GM12878 (cell line): Measurements from ENCODE around the gene SUPT7L. TPM values are rescaled to one million over a fixed set of nuclear protein-coding genes. Genes with fewer than 3 reads are reported as not detected.

Experiments used
- ATAC-seq: fragments of 200-7000 bp; cut with Tn5 transposase; 3 replicates; pipeline ENCODE4 v1.9.1; 2020; ENCODE audit warnings: mild to moderate bottlenecking, moderate library complexity
- BruUV-seq: library from RNA; stranded (reverse); fragments of 400-500 nt; replicated peaks from 2 replicates; lab custom pipeline; 2021; lab: Mats Ljungman, UMichigan
- CTCF ChIA-PET: fragments of 300-600 bp; sonication (Branson Sonifier 250); formaldehyde crosslinking; extraction: SDS; loops from one replicate; lab custom pipeline; 2021; ENCODE audit warnings: inconsistent platforms; lab: Yijun Ruan, JAX
- POLR2A ChIA-PET: fragments of 350-600 bp; formaldehyde crosslinking; extraction: SDS; loops from one replicate; lab custom pipeline; 2021; ENCODE audit warnings: inconsistent platforms; lab: Charles Lee
- RAD21 ChIA-PET: fragments of 300-600 bp; sonication (Branson Sonifier 250); formaldehyde crosslinking; loops from one replicate; lab custom pipeline; 2023; ENCODE audit warnings: antibody characterized with exemption; ENCODE audit not compliant: unreplicated experiment; lab: Charles Lee
- SMC1A ChIA-PET: fragments of 300-600 bp; sonication (Branson Sonifier 250); formaldehyde crosslinking; loops from one replicate; lab custom pipeline; 2023; ENCODE audit not compliant: unreplicated experiment, uncharacterized antibody; lab: Charles Lee
- DNase-seq: peaks from one replicate; pipeline ENCODE4 v3.0.0-alpha.2; 2011; ENCODE audit warnings: low read depth, low spot score
- FAIRE-seq: peaks from 3 replicates; lab custom pipeline; 2011; peaks lifted over from hg19 to GRCh38; lab: Jason Lieb, UNC
- H2AFZ ChIP-seq: 2 replicates; pipeline ENCODE4 v1.6.0; 2011; ENCODE audit warnings: low read depth, low read length, control low read depth; ENCODE audit not compliant: control insufficient read depth
- H3K27ac ChIP-seq: 2 replicates; pipeline ENCODE4 v1.5.1; 2011; ENCODE audit warnings: control low read depth; ENCODE audit not compliant: control insufficient read depth, insufficient read depth
- H3K27me3 ChIP-seq, 2 experiments: replicated peaks in 1 of 2; 2 replicates each; pipeline versions ENCODE4 v1.6.0 to v1.6.1; 2011; ENCODE audit warnings: low read length in 1 of 2; ENCODE audit not compliant: control insufficient read depth in 2 of 2, insufficient read depth in 2 of 2
- H3K36me3 ChIP-seq, 2 experiments: 2 replicates each; pipeline ENCODE4 v1.5.1; 2011; ENCODE audit warnings: low read length in 1 of 2; ENCODE audit not compliant: control insufficient read depth in 2 of 2, insufficient read depth in 2 of 2
- H3K4me1 ChIP-seq: 2 replicates; pipeline ENCODE4 v1.6.1; 2011; ENCODE audit warnings: mild to moderate bottlenecking, low read length, moderate library complexity, mixed read lengths; ENCODE audit not compliant: control insufficient read depth, insufficient read depth
- H3K4me2 ChIP-seq: 2 replicates; pipeline ENCODE4 v1.6.0; 2011; ENCODE audit warnings: control low read depth; ENCODE audit not compliant: control insufficient read depth, insufficient read depth
- H3K4me3 ChIP-seq: fragments of 200-600 bp; sonication (generic); 2 replicates; pipeline ENCODE4 v1.5.1; 2016
- H3K79me2 ChIP-seq: 2 replicates; pipeline ENCODE4 v1.6.0; 2011; ENCODE audit warnings: low read length; ENCODE audit not compliant: control insufficient read depth, insufficient read depth
- H3K9ac ChIP-seq: 2 replicates; pipeline ENCODE4 v1.8.0; 2011; ENCODE audit warnings: low read length, control low read depth, mixed read lengths; ENCODE audit not compliant: control insufficient read depth, insufficient read depth
- H3K9me3 ChIP-seq: replicated peaks from 3 replicates; pipeline ENCODE4 v1.5.1; 2011; ENCODE audit warnings: mild to moderate bottlenecking, low read length; ENCODE audit not compliant: control insufficient read depth, insufficient read depth
- H4K20me1 ChIP-seq: 2 replicates; pipeline ENCODE4 v1.6.0; 2011; ENCODE audit not compliant: control insufficient read depth, insufficient read depth
- CBX5 ChIP-seq: sonication (generic); IDR thresholded peaks from 2 replicates; pipeline ENCODE4 v1.6.1; 2016; ENCODE audit warnings: low read depth, moderate library complexity, mild to moderate bottlenecking, inconsistent platforms
- MEF2A ChIP-seq: IDR thresholded peaks from 2 replicates; pipeline ENCODE4 v1.6.1; 2011; ENCODE audit warnings: low read depth, mild to moderate bottlenecking, low read length, moderate library complexity; ENCODE audit not compliant: insufficient read depth
- MXI1 ChIP-seq: fragments of 150-350 bp; IDR thresholded peaks from 2 replicates; pipeline ENCODE4 v1.6.1; 2011; ENCODE audit warnings: low read depth, mild to moderate bottlenecking, inconsistent platforms, low read length, improper control_type of control experiment
- MYC ChIP-seq: IDR thresholded peaks from 2 replicates; pipeline ENCODE4 v1.6.1; 2011; ENCODE audit warnings: mild to moderate bottlenecking, low read length, moderate library complexity, inconsistent platforms; ENCODE audit not compliant: insufficient read depth, insufficient replicate concordance, insufficient read length, severe bottlenecking
- NR2C2 ChIP-seq: IDR thresholded peaks from 2 replicates; pipeline ENCODE4 v1.6.1; 2011; ENCODE audit warnings: borderline replicate concordance, low read depth; ENCODE audit not compliant: control insufficient read depth, insufficient read length
- POU2F2 ChIP-seq: IDR thresholded peaks from 3 replicates; pipeline ENCODE4 v1.6.1; 2011; ENCODE audit warnings: low read depth, mild to moderate bottlenecking, low read length, borderline replicate concordance
- RCOR1 ChIP-seq: conservative IDR thresholded peaks from 2 replicates; pipeline ENCODE4 v1.6.1; 2012; ENCODE audit warnings: low read depth, low read length, improper control_type of control experiment
- RELB ChIP-seq: fragments of 450-650 bp; IDR thresholded peaks from 2 replicates; pipeline ENCODE4 v1.6.1; 2017; ENCODE audit warnings: low read depth, mild to moderate bottlenecking, moderate library complexity
- RFX5 ChIP-seq: IDR thresholded peaks from 2 replicates; pipeline ENCODE4 v1.6.1; 2011; ENCODE audit warnings: low read depth, low read length, improper control_type of control experiment
- SKIL ChIP-seq: fragments of 450-650 bp; IDR thresholded peaks from 2 replicates; pipeline ENCODE4 v1.6.1; 2017; ENCODE audit warnings: mild to moderate bottlenecking, low read depth, inconsistent platforms; ENCODE audit not compliant: poor library complexity, severe bottlenecking
- SMAD1 ChIP-seq: fragments of 450-650 bp; IDR thresholded peaks from 2 replicates; pipeline ENCODE4 v1.6.1; 2018; ENCODE audit warnings: mild to moderate bottlenecking, low read depth; ENCODE audit not compliant: partially characterized antibody
- SREBF2 ChIP-seq: IDR thresholded peaks from 2 replicates; pipeline ENCODE4 v1.6.1; 2012; ENCODE audit warnings: mild to moderate bottlenecking, low read length
- TAF1 ChIP-seq: IDR thresholded peaks from 2 replicates; pipeline ENCODE4 v1.6.1; 2011; ENCODE audit warnings: mild to moderate bottlenecking, low read depth, low read length, borderline replicate concordance
- TARDBP ChIP-seq: IDR thresholded peaks from 2 replicates; pipeline ENCODE4 v1.6.1; 2016; ENCODE audit warnings: borderline replicate concordance
- ZNF384 ChIP-seq: IDR thresholded peaks from 2 replicates; pipeline ENCODE4 v1.6.1; 2012; ENCODE audit warnings: low read depth, mild to moderate bottlenecking, low read length, improper control_type of control experiment, borderline replicate concordance
- WGBS: methylation state at CpG from one replicate; pipeline ENCODE4 v1.1.6; 2016; ENCODE audit warnings: low lambda C conversion rate; ENCODE audit not compliant: insufficient replicate concordance, insufficient coverage; ENCODE audit errors: missing lambda C conversion rate; 5-methylcytosine and 5-hydroxymethylcytosine counted together
- in situ Hi-C: fragments of 300-500 bp; cut with MboI; formaldehyde crosslinking; loops from 9 replicates; pipeline ENCODE4 v1.14.3; 2018; ENCODE audit warnings: mixed read lengths
- intact Hi-C: fragments of 100-400 bp; cut with micrococcal nuclease; formaldehyde crosslinking; loops from one replicate; pipeline ENCODE4 v1.14.2; 2022; ENCODE audit not compliant: unreplicated experiment
- polyA plus RNA-seq, 11 experiments: library from polyadenylated mRNA; depleted of rRNA in 4 of 11; unstranded in 6 of 11; stranded (reverse) in 5 of 11; fragments of >200 nt; fragmentation: Nextera tagmentation in 4 of 11; fragmentation: Illumina TruSeq in 1 of 11; extraction: Ambion mirVana in 4 of 11; extraction: Trizol in 1 of 11; gene quantifications; 1 replicate in 1 of 11; 2 replicates in 10 of 11; pipeline versions ENCODE4 v1.2.1 to v1.2.3, GENCODE V29; 2011 to 2016; ENCODE audit warnings: inconsistent platforms in 2 of 11, missing spikeins in 2 of 11, low read depth in 1 of 11
- total RNA-seq, 4 experiments: library from RNA; depleted of rRNA in 3 of 4; stranded (reverse); fragments of >200 nt in 3 of 4; fragmentation: Illumina TruSeq in 1 of 4; extraction: Trizol in 1 of 4; gene quantifications; 2 replicates each; pipeline versions ENCODE4 v1.2.1 to v1.2.3, GENCODE V29; 2013 to 2021
- TF ChIP-seq, protein P1 (sequence below): IDR thresholded peaks from 2 replicates; pipeline ENCODE4 v1.6.1; 2012; ENCODE audit warnings: low read length, inconsistent platforms

The SUPT7L gene
- total and polyA plus RNA-seq, 10 of the 15 experiments (the other 5 are each of a cell fraction or from before 2014, with no cell fraction given) = 10.2 to 43.7 (median 21.3) TPM

GRCh38 chr2:27622921-27623384 lies 40.5 kb downstream of the SUPT7L start (continued):
- TF ChIP-seq SKIL = no peak
- TF ChIP-seq, protein P1, sequence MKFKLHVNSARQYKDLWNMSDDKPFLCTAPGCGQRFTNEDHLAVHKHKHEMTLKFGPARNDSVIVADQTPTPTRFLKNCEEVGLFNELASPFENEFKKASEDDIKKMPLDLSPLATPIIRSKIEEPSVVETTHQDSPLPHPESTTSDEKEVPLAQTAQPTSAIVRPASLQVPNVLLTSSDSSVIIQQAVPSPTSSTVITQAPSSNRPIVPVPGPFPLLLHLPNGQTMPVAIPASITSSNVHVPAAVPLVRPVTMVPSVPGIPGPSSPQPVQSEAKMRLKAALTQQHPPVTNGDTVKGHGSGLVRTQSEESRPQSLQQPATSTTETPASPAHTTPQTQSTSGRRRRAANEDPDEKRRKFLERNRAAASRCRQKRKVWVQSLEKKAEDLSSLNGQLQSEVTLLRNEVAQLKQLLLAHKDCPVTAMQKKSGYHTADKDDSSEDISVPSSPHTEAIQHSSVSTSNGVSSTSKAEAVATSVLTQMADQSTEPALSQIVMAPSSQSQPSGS = no peak
- TF ChIP-seq ZNF384 = no peak
- no peak for TF ChIP-seq CBX5
- no peak for TF ChIP-seq RFX5
- TF ChIP-seq SMAD1 = no peak
- TF ChIP-seq MXI1 = no peak
- TF ChIP-seq RCOR1 = no peak
- TF ChIP-seq SREBF2 = no peak
- TF ChIP-seq, all 136 proteins: peak for 0

GRCh38 chr2:27621524-27621923 lies 41.9 kb downstream of the SUPT7L start:
- Histone ChIP-seq H3K36me3 (peaks cover 6 to 39% of the 10 kb centered on the region in 2 experiments; a peak in 3 of 4 replicates), H3K79me2 (no peaks in the 10 kb centered on the region), H3K27ac (no peak overlapping the region), H3K9ac (no peak overlapping the region), H3K4me3 (no peak overlapping the region), H3K27me3 (no peaks in the 10 kb centered on the region), H3K4me1 (no peaks in the 10 kb centered on the region; the same call in 1 of the 2 replicates), H4K20me1 (no peaks in the 10 kb centered on the region), H3K4me2 (no peak overlapping the region), H3K9me3 (no peaks in the 10 kb centered on the region), H2AFZ (no peak overlapping the region)
- POLR2A ChIA-PET = interaction anchor here (1.2 kb wide), 1 partner anchor 36 kb away, joined by 3 read pairs; no protein-coding TSS in a partner anchor
- RAD21 ChIA-PET = no interaction called here
- no peak for FAIRE-seq
- DNase-seq = no peak
- no peak for ATAC-seq
- SMC1A ChIA-PET = interaction anchor here (1.3 kb wide), 1 partner anchor 55 kb away, joined by 3 read pairs; no protein-coding TSS in a partner anchor
- intact Hi-C loops (no loop called here), in situ Hi-C loops (no loop called here)
- WGBS = 100% methylated on average over 1 of the region's 1 CpG
- no TSS peak for BruUV-seq
- CTCF ChIA-PET = interaction anchor here (0.7 kb wide), 1 partner anchor 62 kb away, joined by 4 read pairs; no protein-coding TSS in a partner anchor
- TF ChIP-seq RELB = no peak
- TF ChIP-seq MYC = no peak
- TF ChIP-seq, protein P1 = no peak
- TF ChIP-seq POU2F2 = no peak
- no peak for TF ChIP-seq ZNF384
- no peak for TF ChIP-seq NR2C2
- TF ChIP-seq TARDBP = no peak
- TF ChIP-seq TAF1 = no peak
- no peak for TF ChIP-seq MEF2A
